Keratinocyte (primary cell): Measurements from ENCODE around the gene LRIG2.

Experiments
- EZH2 ChIP-seq: IDR thresholded peaks from one replicate; pipeline ENCODE4 v1.6.1; 2012; ENCODE audit warnings: inconsistent platforms, mild to moderate bottlenecking, low read length, moderate library complexity
- TF ChIP-seq, protein P1 (sequence below), 3 experiments: IDR thresholded peaks in 1 of 3; conservative IDR thresholded peaks in 1 of 3; optimal IDR thresholded peaks in 1 of 3; 2 replicates in 2 of 3; 3 replicates in 1 of 3; pipeline versions ENCODE3 to v1.5.1; 2011; ENCODE audit warnings: low read length in 3 of 3, mild to moderate bottlenecking in 3 of 3, moderate library complexity in 2 of 3, control low read depth in 1 of 3, inconsistent platforms in 1 of 3; ENCODE audit not compliant: insufficient read depth in 2 of 3; ENCODE audit errors: extremely low read depth in 1 of 3

DNA sequence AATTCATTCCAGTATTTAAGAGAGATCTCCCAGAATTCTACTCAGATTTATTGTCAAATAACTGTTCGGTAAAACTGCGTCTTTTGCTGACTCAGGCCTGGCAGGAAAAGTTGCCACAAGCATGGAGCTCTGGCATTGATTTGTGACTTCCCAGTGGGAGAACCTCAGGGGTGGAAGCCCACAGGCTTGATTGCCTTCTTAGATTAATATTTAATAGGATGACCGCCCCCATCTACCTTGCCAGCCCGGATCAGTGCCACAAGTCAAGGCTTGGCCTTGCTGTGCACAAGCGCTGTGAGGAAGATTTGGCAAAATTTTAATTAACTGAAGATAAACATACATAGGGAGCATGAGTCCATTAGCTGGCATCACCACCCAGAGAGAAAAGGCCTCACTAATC lies 93.5 kb downstream of the LRIG2 start:
- TF ChIP-seq, protein P1, sequence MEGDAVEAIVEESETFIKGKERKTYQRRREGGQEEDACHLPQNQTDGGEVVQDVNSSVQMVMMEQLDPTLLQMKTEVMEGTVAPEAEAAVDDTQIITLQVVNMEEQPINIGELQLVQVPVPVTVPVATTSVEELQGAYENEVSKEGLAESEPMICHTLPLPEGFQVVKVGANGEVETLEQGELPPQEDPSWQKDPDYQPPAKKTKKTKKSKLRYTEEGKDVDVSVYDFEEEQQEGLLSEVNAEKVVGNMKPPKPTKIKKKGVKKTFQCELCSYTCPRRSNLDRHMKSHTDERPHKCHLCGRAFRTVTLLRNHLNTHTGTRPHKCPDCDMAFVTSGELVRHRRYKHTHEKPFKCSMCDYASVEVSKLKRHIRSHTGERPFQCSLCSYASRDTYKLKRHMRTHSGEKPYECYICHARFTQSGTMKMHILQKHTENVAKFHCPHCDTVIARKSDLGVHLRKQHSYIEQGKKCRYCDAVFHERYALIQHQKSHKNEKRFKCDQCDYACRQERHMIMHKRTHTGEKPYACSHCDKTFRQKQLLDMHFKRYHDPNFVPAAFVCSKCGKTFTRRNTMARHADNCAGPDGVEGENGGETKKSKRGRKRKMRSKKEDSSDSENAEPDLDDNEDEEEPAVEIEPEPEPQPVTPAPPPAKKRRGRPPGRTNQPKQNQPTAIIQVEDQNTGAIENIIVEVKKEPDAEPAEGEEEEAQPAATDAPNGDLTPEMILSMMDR (optimal IDR thresholded peaks at IDR 0.05 in 1 of 3, IDR thresholded peaks at IDR 0.05 in 1 of 3, conservative IDR thresholded peaks at IDR 0.05 in 1 of 3; ENCODE audit: extremely low read depth in 1 of 3, insufficient read depth in 2 of 3, low read length in 3 of 3), result no peak
- no peak for TF ChIP-seq EZH2
